SK-N-DZ (cell line): ENCODE data around the gene MTCL1.
A peak's percentile ranks its signal among the peaks of the same experiment; 100 is the strongest.

ENCODE experiments used
- DNase-seq: peaks from one replicate; pipeline ENCODE4 v3.0.0-alpha.2; 2015; ENCODE audit warnings: low spot score

The MTCL1 gene

GRCh38 chr18:8686611-8687010 is 18.7 kb upstream of the MTCL1 start:
- DNase-seq, result no peak

- DNase-seq, result no peak
These were observed 17.0 kb upstream of the MTCL1 start for GRCh38 chr18:8688216-8688800.

- DNase-seq, result no peak
These were observed 16.5 kb upstream of the MTCL1 start for GRCh38 chr18:8688816-8689215.

GRCh38 chr18:8689517-8689916 is 15.8 kb upstream of the MTCL1 start:
- DNase-seq, result no peak

GRCh38 chr18:8694891-8695290 is 10.5 kb upstream of the MTCL1 start:
- no peak for DNase-seq

- DNase-seq, result no peak
These were observed 9.3 kb upstream of the MTCL1 start for GRCh38 chr18:8695932-8696517.

DNA sequence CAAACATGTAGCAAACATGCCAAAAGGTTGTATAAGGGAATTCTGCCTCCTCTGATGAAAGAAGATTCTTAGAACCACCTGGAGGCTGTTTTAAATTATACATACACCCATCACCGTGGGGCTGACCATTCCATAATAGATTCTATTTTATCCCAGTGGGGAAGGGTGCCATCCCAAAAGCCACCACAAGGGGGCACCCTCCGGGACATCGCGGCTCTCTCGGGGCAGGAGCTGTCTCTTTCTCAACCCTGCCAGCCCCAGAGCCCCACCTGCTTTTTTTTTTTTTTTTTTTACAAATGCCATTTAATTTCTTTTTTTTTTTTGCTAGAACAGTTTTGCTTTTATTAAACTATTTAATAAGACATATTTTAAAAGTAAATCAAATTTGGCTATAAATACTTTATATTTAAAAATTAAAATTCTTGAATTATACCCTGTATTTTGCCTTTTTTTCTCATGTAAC is 8.6 kb upstream of the MTCL1 start:
- peak; percentile 59 for DNase-seq

DNA sequence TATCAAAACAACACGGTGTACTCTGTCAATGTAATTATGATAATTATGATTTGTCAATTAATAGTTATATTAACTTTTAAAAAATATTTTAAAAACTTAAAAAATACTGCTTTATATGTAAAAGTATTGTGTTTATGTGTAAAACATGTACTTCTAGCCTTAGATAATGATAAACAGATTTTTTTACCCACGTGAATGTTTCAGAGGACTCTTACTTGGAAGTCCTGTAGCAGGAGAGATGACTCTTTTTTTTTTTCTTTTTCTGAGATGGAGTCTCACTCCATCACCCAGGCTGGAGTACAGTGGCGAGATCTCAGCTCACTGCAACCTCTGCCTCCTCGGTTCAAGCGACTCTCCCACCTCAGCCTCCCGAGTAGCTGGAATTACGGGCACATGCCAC is 6.2 kb upstream of the MTCL1 start:
- DNase-seq, result no peak

- DNase-seq, result no peak
These were observed 5.4 kb upstream of the MTCL1 start for GRCh38 chr18:8699948-8700347.

GRCh38 chr18:8701546-8702118 is 3.7 kb upstream of the MTCL1 start:
- no peak for DNase-seq

GRCh38 chr18:8702668-8703067 is 2.7 kb upstream of the MTCL1 start:
- no peak for DNase-seq

GRCh38 chr18:8703092-8703709 is 2.2 kb upstream of the MTCL1 start:
- no peak for DNase-seq

DNA sequence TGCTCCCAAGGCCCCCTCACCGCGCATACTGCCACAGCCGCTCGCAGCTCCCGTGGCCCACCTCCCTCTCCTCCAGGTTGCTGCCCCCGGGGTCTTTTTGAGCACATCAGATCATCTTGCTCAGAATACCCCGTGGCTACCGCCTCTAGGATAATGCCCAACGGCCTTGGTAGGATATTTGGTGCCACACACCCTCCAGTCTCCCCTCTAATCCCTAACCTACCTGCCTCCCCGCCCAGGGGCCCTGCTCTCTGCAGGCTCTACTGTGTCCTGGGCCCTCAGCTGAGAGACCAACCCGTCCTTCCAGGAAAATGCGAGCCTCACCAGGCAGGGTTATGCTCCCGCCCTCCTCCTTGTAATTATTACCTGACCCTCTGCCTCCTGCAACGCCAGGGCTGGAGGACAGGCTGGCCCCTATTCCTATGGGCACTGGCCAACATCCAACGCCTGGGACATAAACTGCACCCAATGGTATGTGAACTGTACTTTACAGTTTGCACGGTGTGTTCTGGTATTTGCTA is 1.5 kb upstream of the MTCL1 start:
- DNase-seq, result no peak

GRCh38 chr18:8704361-8705237 is 757 bp upstream of the MTCL1 start:
- DNase-seq, result peak; percentile 89

GRCh38 chr18:8705961-8706790 is 820 bp downstream of the MTCL1 start:
- DNase-seq, result no peak

- DNase-seq, result peak; percentile 80
These were observed 1.6 kb downstream of the MTCL1 start for GRCh38 chr18:8706791-8707555.

DNA sequence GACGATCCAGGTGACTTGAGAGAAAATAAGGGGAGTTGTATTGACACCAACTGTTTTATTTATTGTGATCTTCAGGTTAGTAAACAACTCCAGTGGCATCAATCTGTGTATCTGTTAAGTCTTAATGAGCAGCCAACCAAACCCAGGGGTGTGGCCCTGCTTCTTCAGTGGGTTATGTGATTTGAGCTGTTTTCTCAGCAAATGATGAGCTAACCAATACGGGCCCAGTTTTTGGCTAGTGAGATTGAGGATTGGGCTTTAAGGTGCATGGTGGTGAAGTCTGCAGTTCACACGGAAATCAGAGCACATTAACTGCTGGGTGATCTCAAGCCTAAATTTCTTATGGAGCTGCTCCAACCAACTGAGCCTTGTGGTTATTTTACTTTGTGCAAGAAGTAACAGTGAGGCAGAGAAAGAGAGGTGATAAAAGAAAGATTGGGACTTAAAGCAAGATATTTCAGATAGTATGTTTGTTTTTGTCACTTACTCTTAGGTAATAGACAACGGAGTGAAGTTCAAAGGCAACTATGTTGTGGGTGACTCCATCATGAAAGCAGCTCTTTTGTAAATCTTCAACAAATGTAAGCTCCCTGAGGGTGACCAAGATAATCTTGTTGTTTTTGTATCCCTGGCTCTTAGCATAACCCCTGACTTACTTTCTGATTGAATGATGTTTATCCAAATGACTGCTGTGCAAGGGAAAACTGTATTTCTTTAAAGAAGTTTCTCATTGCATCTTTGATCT is 2.4 kb downstream of the MTCL1 start:
- peak; percentile 62 for DNase-seq

DNA sequence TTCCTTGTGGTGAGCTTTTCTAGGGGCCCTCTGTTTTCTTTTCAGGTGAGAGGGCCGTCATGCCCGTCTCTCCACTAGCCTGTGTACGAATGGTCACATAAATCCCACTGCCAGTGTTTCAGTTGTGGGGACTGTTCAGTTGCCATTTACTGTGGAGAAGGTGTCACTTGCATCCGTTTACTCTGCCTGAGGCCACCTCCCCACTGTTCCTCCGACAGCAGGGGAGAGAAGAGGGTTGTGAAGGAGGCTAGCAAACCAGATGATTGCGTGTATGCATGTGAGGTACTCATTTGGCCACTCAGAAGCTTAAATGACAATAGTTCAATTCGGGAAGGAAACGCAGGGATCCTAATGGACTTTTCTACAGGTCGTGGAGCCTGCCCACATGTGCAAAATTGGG is 3.3 kb downstream of the MTCL1 start:
- no peak for DNase-seq
